Measurements from ENCODE around the gene ADCY2.

The ADCY2 gene

DNA sequence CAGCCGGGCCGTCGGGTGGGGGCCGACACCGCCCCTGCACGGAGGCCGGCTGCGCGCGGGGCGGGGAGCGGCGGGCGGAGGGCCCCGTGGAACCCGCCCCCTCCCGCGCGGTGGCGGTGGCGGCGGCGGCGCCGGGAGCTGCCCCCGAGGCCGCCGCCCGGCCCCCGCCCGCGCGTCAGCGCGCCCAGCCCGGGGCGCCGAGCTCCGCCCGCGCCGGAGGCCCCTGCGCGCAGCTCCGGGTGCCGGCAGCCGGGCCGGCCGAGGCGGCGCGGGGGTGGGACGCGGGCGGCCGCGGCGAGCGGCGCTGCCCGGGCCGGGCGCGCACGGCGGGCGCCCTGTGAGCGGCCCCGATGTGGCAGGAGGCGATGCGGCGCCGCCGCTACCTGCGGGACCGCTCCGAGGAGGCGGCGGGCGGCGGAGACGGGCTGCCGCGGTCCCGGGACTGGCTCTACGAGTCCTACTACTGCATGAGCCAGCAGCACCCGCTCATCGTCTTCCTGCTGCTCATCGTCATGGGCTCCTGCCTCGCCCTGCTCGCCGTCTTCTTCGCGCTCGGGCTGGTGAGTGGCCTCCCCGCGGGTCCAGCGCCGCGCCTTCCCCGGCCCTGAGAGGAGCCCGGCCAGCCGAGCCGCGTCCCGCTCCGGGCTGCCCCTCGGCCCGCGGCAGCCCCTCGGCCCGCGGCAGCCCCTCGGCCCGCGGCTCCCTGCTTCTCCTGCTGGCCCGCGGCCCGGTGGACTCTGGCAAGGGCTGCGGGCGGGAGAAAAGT lies at the start of gene ADCY2:
TSS of gene ADCY2 (plus strand) at position 192 of the 766 bp plus-strand sequence. CDS start at position 351, 159 bp downstream.
- DNase-seq = no peak

- no peak for DNase-seq
Measured at GRCh38 chr5:7347377-7347776, 48.6 kb upstream of the ADCY2 start.

- no peak for DNase-seq
Measured at GRCh38 chr5:7348168-7348854, 47.6 kb upstream of the ADCY2 start.

DNA sequence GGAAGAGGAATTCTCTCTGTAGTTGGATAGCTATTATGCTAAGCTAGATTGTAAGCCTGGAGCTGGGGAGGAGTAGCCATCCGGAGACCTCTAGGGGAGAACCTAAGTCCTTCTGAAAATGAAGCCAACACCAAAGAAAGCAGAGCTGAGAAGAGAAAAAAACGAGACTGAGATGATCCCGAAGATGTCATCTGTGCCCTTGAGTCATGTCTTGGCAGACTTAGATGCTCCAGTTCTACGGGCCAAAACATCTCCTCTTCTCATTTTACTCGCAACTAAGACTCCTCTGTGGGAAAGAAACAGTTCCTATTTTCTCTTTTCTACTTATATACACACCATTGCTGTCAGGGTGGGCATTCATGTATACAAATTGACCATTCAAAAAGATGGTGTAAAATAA lies 34.3 kb upstream of the ADCY2 start:
- DNase-seq = no peak

DNA sequence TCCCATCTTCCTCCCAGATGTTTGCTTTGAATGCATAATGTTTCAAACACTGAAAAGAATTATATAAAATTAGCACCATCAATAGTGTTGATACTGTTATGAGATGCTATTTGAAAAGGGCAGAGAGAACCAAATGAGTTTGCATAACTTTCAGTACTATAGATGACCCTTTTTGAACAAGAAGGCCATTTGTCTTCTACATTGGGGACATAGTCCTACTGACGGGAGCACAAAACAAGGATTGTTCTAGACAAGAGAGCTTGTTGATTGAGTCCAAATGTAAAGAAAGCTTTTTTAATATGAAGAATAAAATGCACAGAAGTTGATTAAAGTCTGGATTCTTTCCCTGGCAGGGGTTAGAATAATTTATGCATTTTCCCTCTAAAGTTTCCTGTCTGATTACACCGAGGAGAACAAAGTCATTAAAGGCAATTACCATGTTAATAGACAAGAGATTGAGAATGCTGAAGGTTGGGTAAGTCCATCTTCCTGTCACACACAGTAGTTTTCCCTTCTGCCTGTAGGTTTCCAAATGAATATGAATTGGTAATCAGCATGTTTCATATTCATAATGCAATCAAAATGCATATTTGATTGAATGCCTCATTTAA lies 32.8 kb upstream of the ADCY2 start:
- no peak for DNase-seq

- DNase-seq = no peak
Measured at GRCh38 chr5:7364226-7364875, 31.6 kb upstream of the ADCY2 start.

GRCh38 chr5:7367780-7368179 lies 28.2 kb upstream of the ADCY2 start:
- DNase-seq = no peak

GRCh38 chr5:7372399-7372798 lies 23.5 kb upstream of the ADCY2 start:
- DNase-seq = no peak

DNA sequence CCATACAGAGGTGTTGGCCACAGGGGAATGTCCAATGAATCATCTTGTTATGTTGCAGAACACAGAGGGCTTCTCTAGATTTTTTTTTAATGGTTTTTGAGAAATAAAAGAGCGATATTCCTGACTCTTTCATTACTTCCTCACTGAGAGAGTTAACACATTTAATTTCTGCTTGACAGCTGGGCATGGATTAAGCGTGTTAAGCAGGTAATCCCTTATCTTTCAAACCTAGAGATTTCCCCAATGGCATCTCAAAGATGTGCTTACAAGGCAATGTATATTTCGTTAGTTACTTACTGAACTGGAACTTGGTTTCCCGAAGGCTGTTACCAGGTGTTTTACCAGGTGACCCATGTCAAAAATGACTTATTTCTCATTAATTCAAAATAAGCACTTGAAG lies 21.8 kb upstream of the ADCY2 start:
- no peak for DNase-seq

- no peak for DNase-seq
Measured at GRCh38 chr5:7375457-7375856, 20.5 kb upstream of the ADCY2 start.

GRCh38 chr5:7376871-7377270 lies 19.1 kb upstream of the ADCY2 start:
- no peak for DNase-seq

- no peak for DNase-seq
Measured at GRCh38 chr5:7377761-7378160, 18.2 kb upstream of the ADCY2 start.

DNA sequence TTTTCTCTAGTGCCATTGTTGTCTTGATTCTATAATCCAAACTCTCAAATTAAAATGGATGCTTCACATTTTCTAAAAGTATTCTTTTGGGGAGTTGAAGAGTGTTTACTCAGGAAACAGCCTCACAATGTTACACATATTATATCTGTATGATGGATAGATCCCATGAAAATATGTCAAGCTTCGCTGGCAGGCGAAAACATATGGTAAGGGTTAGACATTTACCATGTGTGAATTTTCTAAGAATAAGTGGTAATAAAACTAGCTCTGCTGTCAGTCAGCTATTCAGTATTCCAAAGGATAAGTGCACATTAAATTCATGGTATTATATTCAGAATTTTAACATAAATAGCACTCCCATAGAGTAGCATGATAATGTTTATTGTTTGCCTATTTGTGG lies 13.3 kb upstream of the ADCY2 start:
- DNase-seq = no peak

DNA sequence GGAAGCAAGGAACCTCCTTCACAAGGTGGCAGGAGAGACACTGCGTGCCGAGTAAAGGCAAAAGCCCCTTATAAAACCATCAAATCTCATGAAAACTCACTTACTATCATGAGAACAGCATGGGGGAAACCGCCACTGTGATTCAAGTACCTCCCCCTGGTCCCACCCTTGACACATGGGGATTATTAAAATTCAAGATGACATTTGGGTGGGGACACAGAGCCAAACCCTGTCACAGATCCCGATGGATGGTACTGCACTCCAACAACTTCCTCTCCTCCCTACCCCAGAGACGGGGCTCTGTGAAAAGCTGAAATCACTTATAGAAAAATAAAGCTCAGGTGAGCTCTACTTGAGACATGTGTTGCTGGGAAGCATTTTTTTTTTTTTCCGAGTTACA lies 10.3 kb upstream of the ADCY2 start:
- no peak for DNase-seq

DNA sequence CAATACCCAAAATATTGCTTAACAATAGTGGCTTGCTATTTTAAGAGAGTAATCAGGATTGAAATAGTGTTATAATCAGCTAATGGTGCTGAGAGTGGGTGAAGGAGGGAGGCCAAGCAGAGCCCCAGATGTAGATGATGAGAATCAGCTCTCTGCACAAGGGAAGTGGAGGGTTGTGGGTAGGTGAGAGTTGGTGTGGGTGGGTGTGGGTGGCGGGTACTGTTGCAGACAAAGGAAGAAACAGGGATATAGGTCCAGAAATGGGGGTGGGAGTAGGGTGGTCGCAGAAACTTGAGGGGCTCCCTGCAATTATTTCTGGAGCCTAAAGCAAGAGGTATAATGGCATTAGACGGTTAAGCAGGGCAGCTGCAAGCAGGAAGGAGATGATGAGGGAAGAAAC lies 7.4 kb upstream of the ADCY2 start:
- DNase-seq = no peak

- no peak for DNase-seq
Measured at GRCh38 chr5:7391215-7391614, 4.7 kb upstream of the ADCY2 start.

DNA sequence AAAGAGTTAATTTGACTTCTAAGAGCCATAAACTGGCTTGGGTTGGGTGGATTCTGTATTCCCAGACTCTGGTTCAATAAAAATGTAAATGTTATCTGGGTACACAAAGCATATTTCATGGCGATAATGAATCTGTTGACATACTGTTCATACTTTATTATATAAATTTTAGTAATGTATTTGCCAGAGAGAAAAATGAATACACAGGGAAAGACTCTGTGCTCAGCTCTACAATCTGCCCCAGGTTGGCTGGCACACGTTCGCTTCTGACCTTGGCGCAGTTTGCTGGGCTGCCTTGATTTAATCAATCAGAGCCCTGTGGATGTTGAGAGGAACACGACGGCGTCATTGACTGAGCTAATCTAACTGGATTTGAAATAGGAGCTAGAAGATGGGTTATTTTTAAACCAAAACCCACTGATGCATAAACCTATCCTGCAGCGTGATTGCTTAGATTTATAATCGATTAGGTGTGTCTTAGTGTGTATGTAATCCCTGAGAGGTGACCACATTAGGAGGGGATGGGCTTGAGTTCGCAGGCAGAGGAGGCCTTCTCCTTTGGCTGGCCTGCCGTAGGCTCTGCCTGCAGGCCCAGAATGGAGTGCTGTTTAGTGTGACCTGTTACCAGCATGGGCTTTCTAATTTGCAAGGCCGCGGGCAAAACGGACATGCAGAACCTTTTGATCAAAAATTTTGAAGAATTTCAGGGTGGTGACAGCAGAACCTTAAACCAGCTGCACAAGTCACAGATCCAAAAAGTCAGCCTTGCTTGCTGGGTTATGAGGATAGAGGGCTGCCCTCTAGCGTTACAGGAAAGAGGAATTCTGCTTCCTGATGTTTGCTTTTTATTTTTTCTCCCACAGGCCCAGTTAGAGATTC lies 3.9 kb upstream of the ADCY2 start:
- no peak for DNase-seq

DNA sequence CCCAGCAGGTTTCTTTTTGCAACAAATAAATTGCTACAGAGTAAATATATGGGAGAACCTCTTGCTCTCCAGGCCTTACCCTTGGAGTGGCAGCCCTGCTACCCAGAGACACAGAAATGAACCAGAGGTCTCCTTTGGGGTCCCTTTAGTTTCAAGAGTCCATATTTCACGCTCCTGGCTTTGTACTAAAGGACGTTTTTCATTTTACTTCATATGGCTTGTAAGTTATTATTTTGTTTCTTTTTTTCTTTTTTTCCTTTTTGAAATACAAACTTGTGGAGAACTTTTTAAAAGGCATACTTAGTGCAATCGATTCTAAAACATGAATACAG lies 3.3 kb upstream of the ADCY2 start:
- no peak for DNase-seq

DNA sequence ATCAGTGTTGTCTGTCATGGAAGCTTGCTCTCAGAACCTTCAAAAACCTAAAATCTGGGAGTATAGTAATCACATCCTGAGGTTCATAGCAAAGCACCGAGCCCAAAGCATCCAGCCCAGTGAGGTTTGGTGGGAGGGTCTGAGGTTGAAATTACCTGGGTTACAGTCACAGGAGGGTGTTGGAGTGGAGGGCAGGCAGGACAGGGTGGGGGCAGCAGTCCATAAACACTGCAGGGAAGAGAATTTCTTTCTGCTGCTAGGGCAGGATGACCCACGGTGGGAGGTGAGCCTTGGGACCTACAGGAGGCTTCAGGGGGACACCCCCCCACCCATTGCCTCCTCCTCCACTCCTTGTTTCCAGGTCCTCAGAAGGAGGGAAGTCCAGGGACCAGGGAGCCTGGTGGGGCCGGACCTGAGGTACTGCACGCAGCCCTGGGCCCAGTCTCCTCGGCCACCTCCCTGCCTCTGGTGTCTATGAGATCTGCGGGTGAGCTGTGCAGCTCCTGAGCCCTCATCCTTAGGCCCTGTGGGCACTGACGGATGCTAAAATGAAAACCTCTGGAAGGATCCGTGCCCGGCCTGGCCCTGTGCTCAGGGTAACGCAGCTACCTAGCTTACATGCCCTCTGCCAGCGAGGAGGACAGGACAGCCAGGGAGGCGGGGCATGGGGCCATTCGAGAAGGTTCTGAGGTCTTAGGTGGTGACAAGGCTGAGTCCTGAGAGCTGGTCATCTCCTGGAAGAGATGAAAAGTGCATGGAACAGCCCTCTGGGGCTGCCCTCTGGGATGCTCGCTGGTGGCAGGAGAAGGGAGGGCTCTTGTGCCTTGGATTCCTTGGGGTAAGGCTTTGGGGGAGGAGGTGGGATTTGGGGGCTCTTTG lies 1.8 kb upstream of the ADCY2 start:
- DNase-seq = no peak

GRCh38 chr5:7394889-7395431 lies 978 bp upstream of the ADCY2 start:
- DNase-seq = no peak

GRCh38 chr5:7395432-7395946 lies 449 bp upstream of the ADCY2 start:
- no peak for DNase-seq

All from activated CD4-positive, CD25-positive, alpha-beta regulatory T cell treated with anti-CD3 and anti-CD28 coated beads, Interleukin-2, amount 50 U/mL, for 72 hours (primary cell).